ENCODE results near the gene OR6F1. TPM values are rescaled to one million over a fixed set of nuclear protein-coding genes. Genes with fewer than 3 reads are reported as not detected.
"Not testable (repeated sequence)": the region's sequence is repeated elsewhere in the genome, so short reads cannot be mapped to it uniquely, and the experiment has no call there.

The OR6F1 gene
- not detected in 2 replicates for total RNA-seq (2014; rRNA removed; shearing (Covaris generic))

- no peak for DNase-seq (ENCODE audit: low read depth)
Observed at GRCh38 chr1:247716546-247716945, at the start of gene OR6F1. TSS of gene OR6F1 (minus strand) at chr1:247716646. CDS start at chr1:247712755, 3,891 bp downstream.

GRCh38 chr1:247760456-247760855 lies 44.0 kb upstream of the OR6F1 start, which contains the start of gene OR1C1:
TSS of gene OR1C1 (minus strand) at chr1:247760556. CDS start at chr1:247758406, 2,150 bp downstream.
- no peak for DNase-seq (ENCODE audit: low read depth)

- DNase-seq (ENCODE audit: low read depth): not testable (repeated sequence)
Observed at GRCh38 chr1:247754311-247754710, 37.9 kb upstream of the OR6F1 start.

- DNase-seq (ENCODE audit: low read depth): no peak
Observed at GRCh38 chr1:247749870-247750269, 33.4 kb upstream of the OR6F1 start.

GRCh38 chr1:247748041-247748440 lies 31.6 kb upstream of the OR6F1 start, which contains the start of gene OR14A2:
TSS of gene OR14A2 (minus strand) at chr1:247748141.
- no peak for DNase-seq (ENCODE audit: low read depth)

GRCh38 chr1:247747616-247748015 lies 31.2 kb upstream of the OR6F1 start:
- DNase-seq (ENCODE audit: low read depth): peak; percentile 49

GRCh38 chr1:247746391-247746935 lies 30.0 kb upstream of the OR6F1 start:
- DNase-seq (ENCODE audit: low read depth): peak; percentile 40

GRCh38 chr1:247742215-247742760 lies 25.8 kb upstream of the OR6F1 start:
- DNase-seq (ENCODE audit: low read depth): peak; percentile 38

- no peak for DNase-seq (ENCODE audit: low read depth)
Observed at GRCh38 chr1:247741756-247742155, 25.3 kb upstream of the OR6F1 start.

GRCh38 chr1:247740721-247741120 lies 24.3 kb upstream of the OR6F1 start:
- DNase-seq (ENCODE audit: low read depth): peak; percentile 16

GRCh38 chr1:247738315-247738714 lies 21.9 kb upstream of the OR6F1 start, which contains the start of gene OR14K1:
TSS of gene OR14K1 (plus strand) at chr1:247738615. CDS start at chr1:247738615, 0 bp downstream.
- no peak for DNase-seq (ENCODE audit: low read depth)

- no peak for DNase-seq (ENCODE audit: low read depth)
Observed at GRCh38 chr1:247721222-247721621, 4.8 kb upstream of the OR6F1 start.

- DNase-seq (ENCODE audit: low read depth): no peak
Observed at GRCh38 chr1:247713753-247714152, 2.7 kb downstream of the OR6F1 start.

GRCh38 chr1:247710681-247711080 lies 5.8 kb downstream of the OR6F1 start:
- not testable (repeated sequence) for DNase-seq (ENCODE audit: low read depth)

- no peak for DNase-seq (ENCODE audit: low read depth)
Observed at GRCh38 chr1:247701338-247701737, 15.1 kb downstream of the OR6F1 start.

- peak; percentile 29 for DNase-seq (ENCODE audit: low read depth)
Observed at GRCh38 chr1:247681288-247681897, 35.1 kb downstream of the OR6F1 start.

GRCh38 chr1:247680171-247680570 lies 36.3 kb downstream of the OR6F1 start:
- no peak for DNase-seq (ENCODE audit: low read depth)

GRCh38 chr1:247679639-247680038 lies 36.8 kb downstream of the OR6F1 start, which contains the start of gene OR13G1:
TSS of gene OR13G1 (minus strand) at chr1:247679739. CDS start at chr1:247673041, 6,698 bp downstream.
- no peak for DNase-seq (ENCODE audit: low read depth)

GRCh38 chr1:247669225-247669624 lies 47.2 kb downstream of the OR6F1 start:
- DNase-seq (ENCODE audit: low read depth): no peak
